Measurements from ENCODE around the gene XRCC5.
"Not testable (repeated sequence)": the region's sequence is repeated elsewhere in the genome, so short reads cannot be mapped to it uniquely, and the experiment has no call there.

XRCC5 gene

GRCh38 chr2:216108967-216109921 lies at the start of gene XRCC5:
Gene XRCC5 (plus strand): TSS chr2:216109348. CDS start chr2:216109437, 89 bp downstream.
- DNase-seq, result peak; percentile 99

GRCh38 chr2:216064014-216064630 lies 45.0 kb upstream of the XRCC5 start:
- peak; percentile 23 for DNase-seq

GRCh38 chr2:216064665-216065064 lies 44.5 kb upstream of the XRCC5 start:
- no peak for DNase-seq

- no peak for DNase-seq
Measured at GRCh38 chr2:216066230-216066629, 42.9 kb upstream of the XRCC5 start.

- no peak for DNase-seq
Measured at GRCh38 chr2:216069028-216069427, 40.1 kb upstream of the XRCC5 start.

DNA sequence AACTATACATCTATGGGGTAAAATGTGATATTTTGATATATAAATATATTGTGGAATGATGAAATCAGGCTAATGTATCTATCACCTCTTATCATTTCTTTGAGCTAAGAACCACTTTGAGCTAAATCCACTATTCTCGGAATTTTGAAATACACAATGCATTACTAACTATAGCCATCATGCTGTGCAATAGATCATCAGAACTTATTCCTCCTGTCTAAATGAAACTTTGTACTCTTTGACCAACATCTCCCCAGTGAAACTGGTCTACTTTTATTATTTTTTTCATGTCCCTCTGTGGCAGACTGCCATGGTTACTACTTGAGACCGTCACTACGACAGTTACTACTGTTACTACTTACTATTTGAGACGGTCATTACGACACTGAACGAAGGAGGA lies 39.0 kb upstream of the XRCC5 start:
- no peak for DNase-seq

DNA sequence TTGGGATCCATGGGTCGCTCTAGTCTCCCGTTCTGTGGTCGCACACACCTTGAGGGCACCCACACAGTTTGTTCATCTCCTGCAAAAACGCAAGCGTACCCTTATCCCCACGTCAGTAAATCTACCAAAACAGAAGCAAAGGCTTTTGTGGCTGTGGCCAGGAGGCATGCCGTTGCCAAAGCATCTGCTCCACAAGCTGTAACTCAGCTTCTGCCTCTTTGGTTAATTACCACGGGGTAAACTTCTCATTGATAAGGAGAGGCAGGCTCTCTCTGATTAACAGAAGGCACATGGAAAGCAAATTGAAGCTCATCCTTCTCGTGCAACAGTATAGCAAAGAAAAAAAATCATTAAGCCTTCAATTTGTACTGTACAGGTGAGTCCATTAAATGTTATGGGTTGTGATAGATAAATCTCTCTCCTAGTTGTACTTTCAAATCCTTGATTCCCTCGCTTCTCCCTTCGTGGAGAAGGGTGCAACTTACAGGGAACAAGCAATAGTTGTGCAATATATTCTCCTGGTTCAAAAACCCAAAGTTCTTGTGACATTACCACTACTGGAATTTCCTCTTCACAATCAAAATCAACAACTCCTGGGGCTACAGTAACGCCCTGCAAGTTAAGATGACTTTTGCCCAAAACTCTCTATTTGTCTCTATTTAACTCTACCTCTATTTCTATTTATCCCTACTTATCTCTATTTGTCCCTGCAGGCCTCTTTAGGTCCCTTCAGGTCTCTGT lies 37.9 kb upstream of the XRCC5 start:
- DNase-seq, result peak; percentile 51

GRCh38 chr2:216072473-216072872 lies 36.7 kb upstream of the XRCC5 start:
- DNase-seq, result no peak

DNA sequence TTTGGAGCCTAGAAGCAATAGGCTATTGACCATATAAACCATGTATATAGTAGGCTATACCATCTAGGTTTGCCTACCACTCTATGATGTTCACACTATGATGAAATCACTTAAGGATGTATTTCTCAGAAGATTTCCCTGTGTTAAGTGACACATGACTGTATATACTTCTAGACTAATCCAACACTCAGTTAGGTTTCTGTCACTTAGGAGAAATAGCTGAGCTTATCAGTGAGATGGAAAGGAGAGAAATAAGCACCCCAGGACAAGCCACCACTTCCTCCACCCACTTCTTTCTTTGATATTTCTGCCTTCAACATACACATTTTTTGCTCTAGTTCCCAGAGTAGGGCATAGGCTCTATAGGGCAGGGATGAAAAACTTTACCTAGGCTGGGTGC lies 35.4 kb upstream of the XRCC5 start:
- peak; percentile 21 for DNase-seq

GRCh38 chr2:216074380-216074779 lies 34.8 kb upstream of the XRCC5 start:
- DNase-seq, result no peak

- DNase-seq, result no peak
Measured at GRCh38 chr2:216074794-216075193, 34.4 kb upstream of the XRCC5 start.

GRCh38 chr2:216075510-216076485 lies 33.4 kb upstream of the XRCC5 start:
- no peak for DNase-seq

GRCh38 chr2:216078776-216079175 lies 30.4 kb upstream of the XRCC5 start:
- DNase-seq, result no peak

GRCh38 chr2:216080048-216080447 lies 29.1 kb upstream of the XRCC5 start:
- not testable (repeated sequence) for DNase-seq

DNA sequence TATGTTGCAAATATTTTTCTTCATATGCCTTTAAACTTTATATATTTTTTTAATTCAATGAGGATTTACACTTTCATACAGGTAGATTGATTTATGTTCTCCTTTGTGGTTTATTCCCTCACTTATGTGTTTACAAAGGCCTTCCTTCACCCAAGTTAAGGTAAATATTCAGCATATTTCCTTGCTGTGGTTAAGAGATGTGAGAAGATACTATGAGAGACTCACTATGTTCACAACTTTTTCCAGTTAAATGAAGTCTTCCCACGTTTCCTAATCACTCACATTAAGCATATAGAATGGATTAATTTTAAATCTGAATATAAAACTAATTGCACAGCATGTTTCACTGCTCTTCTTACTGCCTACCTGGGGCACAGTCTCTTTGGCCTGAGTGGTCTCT lies 28.1 kb upstream of the XRCC5 start:
- no peak for DNase-seq

DNA sequence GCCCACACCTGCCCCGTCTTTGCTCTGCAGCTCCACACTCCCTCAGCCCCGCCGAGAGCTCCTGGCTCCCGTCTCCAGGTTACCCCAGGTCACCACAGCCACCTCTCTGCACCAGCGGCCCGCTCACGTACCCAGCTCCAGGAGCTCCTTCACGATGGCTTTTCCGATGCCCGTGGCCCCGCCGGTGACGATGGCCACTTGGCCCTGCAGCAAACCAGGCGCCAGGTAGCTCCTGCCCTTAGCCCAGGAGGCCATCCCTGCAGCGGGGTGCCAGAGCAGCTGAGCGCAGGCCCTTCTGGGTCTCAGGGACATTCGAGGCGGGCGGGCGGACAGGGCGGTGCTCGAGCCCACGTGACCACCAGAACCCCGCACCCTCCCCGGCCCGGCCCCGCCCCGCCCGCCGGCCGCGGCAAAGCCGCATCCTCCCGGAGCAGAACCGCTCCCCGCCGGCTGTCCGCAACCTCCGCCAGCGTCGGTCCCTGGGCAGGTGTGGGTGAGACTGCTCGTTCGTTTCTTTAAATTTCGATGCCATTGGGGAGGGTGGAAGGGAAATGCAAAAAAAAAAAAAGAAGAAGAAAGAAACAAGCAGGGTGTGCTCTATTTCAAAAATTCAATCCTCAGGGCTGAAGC lies 27.5 kb upstream of the XRCC5 start, which contains the start of the genes PECR and TMEM169:
TSS of gene PECR (minus strand) at position 323 of the 630 bp plus-strand sequence. CDS start at position 255, 68 bp downstream.
TSS of gene TMEM169 (plus strand) at position 433 of the 630 bp plus-strand sequence. CDS start 14,045 bp downstream, outside the sequence.
- DNase-seq, result peak; percentile 83

- DNase-seq, result no peak
Measured at GRCh38 chr2:216082117-216082711, 26.9 kb upstream of the XRCC5 start.

GRCh38 chr2:216082805-216083204 lies 26.3 kb upstream of the XRCC5 start:
- DNase-seq, result peak; percentile 40

DNA sequence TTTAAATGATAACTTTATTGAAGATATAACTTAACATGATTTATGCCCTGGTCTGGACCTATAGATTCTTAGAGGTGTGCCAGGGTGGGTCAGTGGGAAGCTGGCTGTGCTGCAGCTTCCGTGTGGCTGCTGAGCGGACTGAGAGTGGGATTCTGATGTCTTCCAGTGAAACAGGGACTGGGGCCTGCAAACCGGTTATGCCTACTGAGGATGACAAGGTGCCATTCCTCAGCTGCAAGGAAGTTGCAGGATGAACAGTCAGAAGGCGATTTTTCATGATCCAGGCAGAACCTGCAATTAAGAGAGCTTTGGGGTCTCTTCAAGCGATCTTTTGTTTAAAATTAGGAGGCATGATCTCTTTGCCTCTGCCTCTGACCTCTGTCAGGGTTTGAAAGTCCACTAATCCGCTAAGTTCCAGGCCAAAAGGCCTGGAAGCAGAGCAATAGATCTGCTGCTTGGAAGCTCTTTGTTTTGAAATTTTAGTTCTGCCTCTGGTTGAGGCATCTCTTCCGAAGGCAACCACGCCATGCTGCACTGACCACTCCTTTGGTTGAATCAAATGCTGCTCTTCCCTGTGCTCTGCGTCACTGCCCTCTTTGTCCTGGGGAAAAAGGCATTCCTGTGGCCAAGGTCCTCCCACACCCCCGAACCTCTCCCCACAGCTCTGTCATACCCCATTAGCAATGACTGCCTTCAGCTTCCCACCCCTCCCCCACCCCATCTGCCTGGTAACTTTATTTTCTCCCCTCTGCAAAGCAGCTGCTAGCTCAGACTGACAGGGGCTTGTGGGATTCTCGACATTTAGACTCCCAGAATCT lies 25.5 kb upstream of the XRCC5 start:
- no peak for DNase-seq

DNA sequence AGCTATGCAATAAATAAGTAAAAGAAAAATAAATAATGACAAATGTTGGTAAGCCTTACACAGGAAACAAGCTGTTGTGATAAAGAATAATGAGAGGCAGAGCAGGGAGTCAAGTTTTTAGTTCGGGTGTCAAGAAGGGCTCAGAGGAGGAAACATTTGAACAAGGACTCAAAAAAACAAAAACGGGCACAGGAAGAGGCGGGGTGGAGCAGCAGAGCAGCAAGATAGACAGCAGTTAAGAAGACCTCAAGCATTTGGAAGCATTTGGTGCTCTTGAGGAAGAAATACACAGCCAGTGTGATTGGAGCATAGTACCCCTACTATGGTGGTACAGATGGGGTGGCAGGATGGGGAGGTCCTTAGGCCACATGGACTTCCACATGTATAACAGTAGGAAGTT lies 24.6 kb upstream of the XRCC5 start:
- peak; percentile 66 for DNase-seq
